ENCODE results near the gene ZRSR2. TPM values are rescaled to one million over a fixed set of nuclear protein-coding genes. Genes with fewer than 3 reads are reported as not detected.
"Not testable (repeated sequence)": the region's sequence is repeated elsewhere in the genome, so short reads cannot be mapped to it uniquely, and the experiment has no call there.

ZRSR2 gene
- total RNA-seq, 1 donor from 2014 or later: 0.48 TPM

DNA sequence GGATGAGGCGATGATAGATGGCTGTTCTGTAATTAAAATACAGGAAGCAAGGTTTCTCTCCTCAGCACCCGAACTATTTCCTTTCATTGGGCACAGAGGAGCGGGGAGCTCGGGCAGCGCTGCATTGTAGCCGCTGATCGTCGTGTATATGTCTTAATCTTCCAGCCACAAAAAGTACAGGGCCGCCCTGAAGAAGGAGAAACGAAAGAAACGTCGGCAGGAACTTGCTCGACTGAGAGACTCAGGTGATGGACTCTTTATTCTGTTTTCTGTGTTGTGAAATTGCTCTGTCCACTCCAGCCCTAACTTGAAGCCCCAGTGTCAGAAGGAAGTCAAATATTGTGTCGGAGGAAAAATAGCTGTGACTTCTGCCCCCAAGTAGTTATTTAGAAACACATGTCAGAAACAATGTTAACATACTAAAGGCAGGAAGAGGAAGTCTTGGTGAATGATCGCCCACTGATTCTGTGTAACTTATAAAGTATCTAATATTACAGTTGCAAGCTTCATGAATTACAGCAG is 546 bp downstream of the ZRSR2 start:
- DNase-seq (ENCODE audit: low spot score): peak; percentile 2

- DNase-seq (ENCODE audit: low spot score): no peak
Observed at GRCh38 chrX:15797707-15798106, 7.4 kb downstream of the ZRSR2 start.

GRCh38 chrX:15804563-15804962 is 14.3 kb downstream of the ZRSR2 start:
- DNase-seq (ENCODE audit: low spot score): no peak

GRCh38 chrX:15808254-15808653 is 18.0 kb downstream of the ZRSR2 start:
- no peak for DNase-seq (ENCODE audit: low spot score)

DNA sequence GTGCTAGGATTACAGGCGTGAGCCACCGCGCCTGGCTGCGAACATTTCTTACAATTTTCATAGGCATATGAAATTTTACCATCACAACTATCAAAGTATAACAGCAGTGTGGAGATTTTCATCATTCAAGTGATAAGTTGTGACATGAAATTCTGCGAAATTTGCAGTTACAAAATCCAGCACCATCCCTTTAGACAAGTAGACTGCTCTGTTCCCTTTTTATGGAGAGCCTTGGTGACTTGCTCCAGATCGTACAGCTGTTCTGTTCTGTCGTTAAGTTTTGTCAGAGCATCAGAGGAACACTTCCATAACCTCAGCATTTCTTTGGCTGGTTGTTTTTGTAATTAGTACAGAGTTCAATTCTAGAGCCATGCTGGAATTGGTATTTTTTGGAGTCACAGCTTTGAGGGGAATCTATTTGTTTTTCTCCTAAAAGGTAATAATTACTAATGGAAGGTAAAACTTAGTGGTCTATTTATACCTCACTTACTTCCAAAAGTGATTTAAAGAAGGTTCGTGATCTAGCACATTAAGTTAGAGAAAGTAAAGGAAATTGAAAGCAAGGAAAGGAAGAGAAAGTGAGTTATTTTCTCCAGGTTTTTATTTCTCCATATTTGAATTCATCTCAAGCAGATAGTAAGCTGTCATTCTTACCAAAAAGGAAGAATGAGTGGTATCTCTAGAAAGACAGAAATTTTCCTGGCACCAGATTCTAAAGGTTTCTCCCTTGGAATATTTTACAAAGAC is 22.1 kb downstream of the ZRSR2 start:
- DNase-seq (ENCODE audit: low spot score): no peak

DNA sequence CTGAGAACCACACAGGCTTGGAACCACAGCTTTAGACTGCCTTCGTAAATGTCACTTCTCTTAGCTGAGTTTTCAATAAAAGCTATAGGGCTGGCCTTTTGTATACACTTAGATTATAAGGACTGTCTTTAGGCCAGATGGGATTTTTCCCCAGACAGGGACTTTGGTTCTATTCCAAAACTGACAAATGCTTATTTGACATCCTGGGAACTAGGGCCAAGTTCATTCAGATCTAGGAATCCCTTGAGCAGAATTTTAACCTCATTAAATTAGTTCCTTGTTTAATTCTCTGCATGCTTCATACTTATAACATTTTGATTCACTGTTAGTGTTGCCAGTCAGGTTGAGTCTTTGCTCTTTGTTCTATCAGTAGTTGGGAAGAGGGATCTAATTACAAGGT is 23.1 kb downstream of the ZRSR2 start:
- no peak for DNase-seq (ENCODE audit: low spot score)

DNA sequence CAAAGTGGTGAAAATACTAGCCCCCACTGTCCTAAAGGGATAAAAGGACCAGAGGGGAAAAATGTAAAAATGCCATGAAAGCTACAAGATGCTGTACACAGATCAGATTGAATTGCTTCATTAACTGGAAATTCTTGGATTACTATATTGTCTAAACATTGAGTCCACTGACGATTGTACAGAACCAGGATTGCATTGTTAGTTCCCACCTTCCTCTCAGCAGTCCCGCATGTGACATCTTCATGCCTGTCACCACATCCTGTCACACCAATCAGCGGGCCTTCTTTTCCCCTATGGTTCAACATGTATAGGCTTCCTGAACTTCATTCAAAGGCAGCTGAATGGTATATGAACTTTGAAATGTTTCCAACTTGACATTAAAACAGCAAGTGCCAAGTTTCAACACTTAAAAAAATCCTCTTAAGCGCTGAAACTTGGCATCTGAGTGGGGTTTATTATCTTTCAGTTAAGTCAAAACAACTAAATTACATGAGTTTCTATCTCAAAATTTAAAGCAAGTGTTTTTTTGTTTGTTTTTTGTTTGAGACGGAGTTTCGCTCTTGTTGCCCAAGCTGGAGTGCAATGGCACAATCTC is 24.6 kb downstream of the ZRSR2 start:
- DNase-seq (ENCODE audit: low spot score): no peak

- peak; percentile 2 for DNase-seq (ENCODE audit: low spot score)
Observed at GRCh38 chrX:15815779-15816437, 25.6 kb downstream of the ZRSR2 start.

DNA sequence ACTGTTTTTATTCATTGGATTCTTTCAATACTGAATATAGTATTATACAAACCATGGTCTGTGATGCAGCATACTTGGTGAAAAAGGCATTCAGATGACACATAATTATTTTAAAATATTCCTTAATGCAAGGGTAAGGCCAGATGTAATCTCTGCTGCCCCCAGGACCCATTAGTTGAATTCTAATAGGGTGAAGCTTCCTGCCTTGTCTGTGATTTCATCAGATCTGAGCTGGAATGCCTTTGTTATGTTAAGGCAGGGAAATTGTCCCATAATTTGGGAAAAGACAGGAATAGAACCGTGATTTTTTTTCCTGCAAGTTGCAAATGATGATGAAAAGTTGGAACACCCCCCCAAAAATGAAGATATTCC is 26.1 kb downstream of the ZRSR2 start:
- no peak for DNase-seq (ENCODE audit: low spot score)

DNA sequence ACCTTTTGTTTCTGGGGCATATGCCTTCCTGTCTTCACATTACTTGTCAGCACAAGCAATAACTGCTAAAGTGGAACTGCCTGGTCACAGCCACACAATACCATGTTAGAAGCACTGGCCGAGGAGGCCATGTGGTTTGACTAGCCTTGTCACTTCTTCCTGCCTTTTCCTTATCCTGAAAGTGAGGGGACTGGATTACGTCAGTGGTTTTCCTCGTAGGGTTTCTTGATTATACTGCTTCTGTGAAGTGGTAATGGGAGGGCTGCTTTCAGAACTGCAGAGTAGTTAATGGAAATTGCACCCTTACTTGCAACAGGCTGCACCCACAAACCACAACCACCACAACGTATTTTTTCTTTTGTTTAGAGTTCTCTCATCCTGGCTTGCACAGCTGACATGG is 26.6 kb downstream of the ZRSR2 start:
- DNase-seq (ENCODE audit: low spot score): no peak

DNA sequence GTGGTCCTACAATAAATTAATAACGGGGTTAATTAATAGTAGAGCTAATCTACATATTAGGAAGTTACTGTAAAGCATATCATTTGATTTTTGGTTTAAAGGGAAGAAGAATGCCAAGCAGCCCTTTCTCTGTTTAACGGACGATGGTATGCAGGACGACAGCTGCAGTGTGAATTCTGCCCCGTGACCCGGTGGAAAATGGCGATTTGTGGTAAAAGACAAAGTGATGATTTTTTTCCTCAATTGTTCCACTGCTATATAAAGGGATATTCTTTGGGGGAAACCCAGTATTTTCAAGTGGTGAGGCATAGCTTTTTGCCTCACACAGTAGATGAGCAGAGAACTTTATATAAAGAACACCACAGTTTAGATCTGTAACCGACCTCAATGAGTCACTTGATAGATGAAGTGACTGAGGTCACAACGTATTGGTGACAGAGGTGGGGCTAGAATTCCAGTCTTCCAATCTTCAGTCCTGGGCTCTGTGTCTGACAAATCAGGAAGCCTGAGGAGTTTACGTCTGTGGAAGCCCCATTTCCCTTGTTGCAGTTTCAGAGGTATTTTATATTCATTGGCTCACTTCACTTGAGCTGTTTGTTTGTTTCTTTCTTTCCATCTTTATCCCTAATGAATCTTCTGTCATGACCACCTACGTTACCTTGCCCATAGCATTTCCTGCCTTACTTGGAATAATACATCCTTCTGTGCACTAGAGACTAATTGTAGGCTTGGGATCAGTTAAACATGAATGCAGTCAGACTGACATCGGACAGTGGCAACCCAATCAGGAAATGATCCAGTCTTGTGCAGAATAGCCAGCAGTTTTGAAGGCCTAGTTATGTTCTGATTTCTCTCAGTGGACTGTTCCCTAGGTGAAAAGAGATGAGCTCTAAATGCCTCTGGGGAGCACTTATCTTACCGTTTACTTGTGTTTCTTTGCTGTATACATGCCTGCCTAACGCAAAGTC is 30.1 kb downstream of the ZRSR2 start:
- no peak for DNase-seq (ENCODE audit: low spot score)

- DNase-seq (ENCODE audit: low spot score): no peak
Observed at GRCh38 chrX:15822922-15823321, 32.6 kb downstream of the ZRSR2 start.

- DNase-seq (ENCODE audit: low spot score): no peak
Observed at GRCh38 chrX:15825936-15826335, 35.7 kb downstream of the ZRSR2 start.

DNA sequence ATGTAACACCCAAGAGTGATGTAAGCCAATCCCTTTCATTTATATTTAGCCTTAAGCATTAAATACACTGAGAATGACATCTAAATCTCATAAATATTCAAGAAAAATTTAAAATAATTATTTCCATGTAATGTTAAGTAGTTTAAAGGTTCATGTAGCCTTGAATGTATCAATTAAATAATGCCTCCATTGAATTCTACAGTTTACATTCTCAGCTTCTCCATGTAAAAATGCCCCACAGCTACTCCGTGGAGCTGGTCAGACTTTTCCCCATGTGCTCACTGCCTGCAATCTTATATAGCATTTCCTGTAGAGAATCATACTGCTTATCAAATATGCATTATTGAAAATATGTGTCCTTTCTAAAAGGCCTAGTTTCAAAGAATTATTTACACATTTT is 38.9 kb downstream of the ZRSR2 start:
- DNase-seq (ENCODE audit: low spot score): no peak

GRCh38 chrX:15831347-15831746 is 41.1 kb downstream of the ZRSR2 start:
- DNase-seq (ENCODE audit: low spot score): not testable (repeated sequence)

GRCh38 chrX:15834053-15834452 is 43.8 kb downstream of the ZRSR2 start:
- DNase-seq (ENCODE audit: low spot score): no peak

- no peak for DNase-seq (ENCODE audit: low spot score)
Observed at GRCh38 chrX:15834827-15835595, 44.7 kb downstream of the ZRSR2 start.

- no peak for DNase-seq (ENCODE audit: low spot score)
Observed at GRCh38 chrX:15838017-15838416, 47.7 kb downstream of the ZRSR2 start.

GRCh38 chrX:15841853-15842516 is 51.7 kb downstream of the ZRSR2 start:
- DNase-seq (ENCODE audit: low spot score): no peak

DNA sequence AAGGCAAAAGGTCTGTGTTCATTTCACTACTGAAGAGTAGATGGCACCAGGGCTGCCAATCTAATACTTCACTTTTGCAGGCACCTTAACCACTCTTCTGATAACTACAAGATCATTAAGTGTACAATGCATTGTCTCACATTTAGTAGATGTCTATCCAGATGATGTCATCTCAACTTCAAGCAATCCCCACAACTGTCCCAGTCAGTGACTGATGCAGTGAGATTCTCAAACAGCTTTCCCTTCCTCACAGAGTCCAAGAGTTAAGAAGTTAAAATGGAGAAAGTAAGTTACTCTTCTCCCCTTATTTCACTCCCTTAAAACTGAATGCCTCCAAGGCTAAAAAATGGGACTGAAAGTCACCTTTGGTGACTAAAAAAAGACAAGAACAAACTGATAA is 53.7 kb downstream of the ZRSR2 start:
- no peak for DNase-seq (ENCODE audit: low spot score)

Measured in umbilical cord (tissue), 2 donors.